GM21786 (cell line): Measurements from ENCODE around the gene PLXDC2.

Source experiments
- ATAC-seq: cut with Tn5 transposase; IDR thresholded peaks from one replicate; pipeline ENCODE4 v1.9.1; 2021; ENCODE audit not compliant: unreplicated experiment

PLXDC2 gene

GRCh38 chr10:20314431-20314830, 498.2 kb downstream of the PLXDC2 start:
- no peak for ATAC-seq

GRCh38 chr10:20327954-20328353, 511.7 kb downstream of the PLXDC2 start:
- no peak for ATAC-seq

GRCh38 chr10:20330246-20330645, 514.0 kb downstream of the PLXDC2 start:
- ATAC-seq: no peak

- no peak for ATAC-seq
Observed at GRCh38 chr10:20334559-20334958, 518.3 kb downstream of the PLXDC2 start.
